ENCODE results near the gene NDUFB6.

NDUFB6 gene

GRCh38 chr9:32516241-32516640 lies 56.7 kb downstream of the NDUFB6 start:
- DNase-seq, result no peak

- no peak for DNase-seq
Observed at GRCh38 chr9:32508728-32509127, 64.2 kb downstream of the NDUFB6 start.

- no peak for DNase-seq
Observed at GRCh38 chr9:32503008-32503407, 70.0 kb downstream of the NDUFB6 start.
